ENCODE results near the gene FIGN.

FIGN gene

DNA sequence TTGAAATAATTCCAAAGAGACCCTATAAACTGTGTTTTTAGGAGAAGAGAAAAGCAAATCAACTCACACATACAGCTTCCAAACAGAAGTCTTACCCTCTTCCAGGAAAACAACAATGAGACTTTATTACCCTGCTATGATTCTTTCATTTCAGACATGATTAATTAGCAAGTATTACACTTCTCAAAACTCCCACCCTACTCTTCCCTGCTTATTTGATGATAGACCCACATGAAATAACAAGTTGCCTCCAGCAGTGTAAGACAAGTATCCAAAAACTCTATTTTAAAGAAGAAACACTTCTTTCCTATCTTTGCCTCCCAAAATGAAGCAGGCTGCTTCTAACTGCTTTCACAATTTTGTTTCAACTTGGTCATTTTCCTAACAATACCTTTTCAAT is 4.1 kb downstream of the FIGN start:
- H3K27me3 ChIP-seq (replicated peaks in 2 of 5; ENCODE audit: control insufficient read depth in 4 of 5, insufficient read depth in 5 of 5, low read length in 4 of 5) = peaks cover 9 to 44% (median 22%) of the 10 kb centered on the region in 5 experiments
- DNase-seq = no peak
- CTCF ChIA-PET = no interaction called here
- POLR2A ChIA-PET = no interaction called here
- peaks cover 4 to 14% (median 7%) of the 10 kb centered on the region in 4 experiments for H3K4me1 ChIP-seq (ENCODE audit: control extremely low read depth in 1 of 4, control insufficient read depth in 4 of 4, insufficient read depth in 4 of 4, low read length in 3 of 4)
- no peaks in the 10 kb centered on the region for H3K36me3 ChIP-seq (ENCODE audit: control insufficient read depth in 4 of 4, insufficient read depth in 4 of 4, low read length in 3 of 4)
- no peak overlapping the region for H3K4me3 ChIP-seq (ENCODE audit: control insufficient read depth in 1 of 7, extremely low read depth in 1 of 7, insufficient read depth in 4 of 7, low read depth in 2 of 7, low read length in 6 of 7)
- H3K9me3 ChIP-seq (ENCODE audit: control extremely low read depth in 1 of 5, control insufficient read depth in 4 of 5, insufficient read depth in 2 of 5, low read depth in 1 of 5, low read length in 4 of 5) = no peaks in the 10 kb centered on the region
- H3K27ac ChIP-seq (ENCODE audit: insufficient read depth in 1 of 2, low read depth in 1 of 2, low read length in 2 of 2, poor library complexity in 1 of 2, severe bottlenecking in 2 of 2) = no peak overlapping the region

DNA sequence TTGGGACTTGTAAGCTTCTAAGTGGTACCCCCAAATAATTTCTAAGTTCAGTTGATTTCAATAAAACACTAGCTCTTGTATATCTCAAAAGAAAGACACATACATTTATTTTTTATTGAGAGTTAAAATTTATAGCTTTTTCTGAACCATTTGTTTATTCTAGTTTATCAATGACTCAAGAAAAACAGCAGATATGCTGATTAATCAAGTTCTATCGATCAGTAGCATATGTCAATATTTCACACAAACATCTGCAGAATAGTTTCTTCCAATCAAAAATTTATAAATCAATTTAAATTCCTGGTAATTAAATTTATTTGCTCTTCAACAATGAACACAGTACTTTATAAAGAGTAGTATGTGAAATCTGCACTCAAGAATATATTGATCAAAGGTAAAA is 5.3 kb downstream of the FIGN start:
- ChIA-PET CTCF (no interaction called here), POLR2A (no interaction called here)
- H3K4me3 ChIP-seq (ENCODE audit: control insufficient read depth in 1 of 7, extremely low read depth in 1 of 7, insufficient read depth in 4 of 7, low read depth in 2 of 7, low read length in 6 of 7) = no peak overlapping the region
- no peaks in the 10 kb centered on the region for H3K9me3 ChIP-seq (ENCODE audit: control extremely low read depth in 1 of 5, control insufficient read depth in 4 of 5, insufficient read depth in 2 of 5, low read depth in 1 of 5, low read length in 4 of 5)
- no peak for DNase-seq
- peaks cover 6 to 33% (median 19%) of the 10 kb centered on the region in 5 experiments for H3K27me3 ChIP-seq (replicated peaks in 2 of 5; ENCODE audit: control insufficient read depth in 4 of 5, insufficient read depth in 5 of 5, low read length in 4 of 5)
- H3K27ac ChIP-seq (ENCODE audit: insufficient read depth in 1 of 2, low read depth in 1 of 2, low read length in 2 of 2, poor library complexity in 1 of 2, severe bottlenecking in 2 of 2) = no peak overlapping the region
- H3K4me1 ChIP-seq (ENCODE audit: control extremely low read depth in 1 of 4, control insufficient read depth in 4 of 4, insufficient read depth in 4 of 4, low read length in 3 of 4) = peaks cover 0 to 3% (median 1%) of the 10 kb centered on the region in 4 experiments
- no CpG with 5 or more reads among the region's 1 CpG for WGBS (ENCODE audit: insufficient coverage)
- H3K36me3 ChIP-seq (ENCODE audit: control insufficient read depth in 4 of 4, insufficient read depth in 4 of 4, low read length in 3 of 4) = no peaks in the 10 kb centered on the region

DNA sequence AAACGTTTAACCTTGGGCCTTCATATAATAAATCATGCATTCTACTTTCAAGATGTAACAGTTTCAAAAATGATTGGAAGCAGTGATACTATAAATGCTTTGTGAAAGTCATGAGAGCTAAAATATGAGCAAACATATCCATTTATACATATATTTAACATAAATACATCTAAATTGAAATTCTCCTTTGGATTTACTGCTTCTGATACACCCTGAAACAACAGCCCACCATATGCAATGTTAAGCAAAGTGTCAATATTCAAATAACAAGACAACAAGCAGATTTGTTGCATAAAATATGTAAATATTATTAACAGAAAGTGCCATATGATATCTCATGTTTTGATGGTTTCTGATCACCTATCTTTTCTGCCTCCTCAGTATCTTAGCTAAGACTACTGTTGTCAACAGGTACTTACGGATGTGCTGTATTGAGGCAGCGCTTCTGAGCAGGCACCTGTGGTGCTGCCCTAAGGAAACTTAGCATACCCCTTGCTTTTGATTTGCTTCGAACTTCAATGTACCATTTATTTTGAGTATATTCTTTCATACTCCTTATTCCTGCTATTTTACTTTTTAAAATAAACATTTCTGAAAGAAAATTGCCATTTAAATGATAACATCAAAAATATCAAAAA is 6.1 kb downstream of the FIGN start:
- POLR2A ChIA-PET = interaction anchor here (0.8 kb wide), 1 partner anchor 42 kb away, joined by 3 read pairs; no protein-coding TSS in a partner anchor
- DNase-seq = no peak
- H3K4me3 ChIP-seq (ENCODE audit: control insufficient read depth in 1 of 7, extremely low read depth in 1 of 7, insufficient read depth in 4 of 7, low read depth in 2 of 7, low read length in 6 of 7) = no peak overlapping the region
- no peak overlapping the region for H3K27ac ChIP-seq (ENCODE audit: insufficient read depth in 1 of 2, low read depth in 1 of 2, low read length in 2 of 2, poor library complexity in 1 of 2, severe bottlenecking in 2 of 2)
- H3K4me1 ChIP-seq (ENCODE audit: control extremely low read depth in 1 of 4, control insufficient read depth in 4 of 4, insufficient read depth in 4 of 4, low read length in 3 of 4) = no peaks in the 10 kb centered on the region
- H3K9me3 ChIP-seq (ENCODE audit: control extremely low read depth in 1 of 5, control insufficient read depth in 4 of 5, insufficient read depth in 2 of 5, low read depth in 1 of 5, low read length in 4 of 5) = no peaks in the 10 kb centered on the region
- peaks cover 6 to 24% (median 15%) of the 10 kb centered on the region in 5 experiments for H3K27me3 ChIP-seq (replicated peaks in 2 of 5; ENCODE audit: control insufficient read depth in 4 of 5, insufficient read depth in 5 of 5, low read length in 4 of 5)
- no peaks in the 10 kb centered on the region for H3K36me3 ChIP-seq (ENCODE audit: control insufficient read depth in 4 of 4, insufficient read depth in 4 of 4, low read length in 3 of 4)
- CTCF ChIA-PET = no interaction called here
- WGBS (ENCODE audit: insufficient coverage) = 87% methylated on average over 3 of the region's 4 CpGs

DNA sequence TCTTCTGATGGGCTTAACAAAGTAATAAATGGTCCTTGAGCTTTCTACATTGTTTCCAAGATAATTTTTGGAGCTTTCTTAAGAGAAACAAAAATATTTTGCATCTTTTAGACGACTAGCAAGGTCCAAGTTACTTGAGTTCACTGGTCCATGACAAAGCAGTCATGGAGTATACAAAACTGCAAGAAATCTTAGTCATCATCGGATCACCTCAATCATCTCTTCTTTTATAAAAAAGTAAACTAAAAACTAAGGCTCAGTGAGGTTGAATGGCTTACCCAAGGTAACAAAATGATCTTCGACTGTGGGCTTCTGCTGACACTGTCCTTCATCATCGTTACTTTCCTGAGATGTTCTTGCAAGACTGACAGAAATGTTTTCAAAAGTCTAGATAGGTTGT is 11.9 kb downstream of the FIGN start:
- Histone ChIP-seq H3K36me3 (ENCODE audit: control insufficient read depth in 4 of 4, insufficient read depth in 4 of 4, low read length in 3 of 4) (no peaks in the 10 kb centered on the region), H3K9me3 (ENCODE audit: control extremely low read depth in 1 of 5, control insufficient read depth in 4 of 5, insufficient read depth in 2 of 5, low read depth in 1 of 5, low read length in 4 of 5) (no peaks in the 10 kb centered on the region), H3K4me3 (ENCODE audit: control insufficient read depth in 1 of 7, extremely low read depth in 1 of 7, insufficient read depth in 4 of 7, low read depth in 2 of 7, low read length in 6 of 7) (no peak overlapping the region), H3K27me3 (replicated peaks in 2 of 5; ENCODE audit: control insufficient read depth in 4 of 5, insufficient read depth in 5 of 5, low read length in 4 of 5) (peaks cover 0 to 2% (median 0%) of the 10 kb centered on the region in 5 experiments), H3K27ac (ENCODE audit: insufficient read depth in 1 of 2, low read depth in 1 of 2, low read length in 2 of 2, poor library complexity in 1 of 2, severe bottlenecking in 2 of 2) (no peak overlapping the region), H3K4me1 (ENCODE audit: control extremely low read depth in 1 of 4, control insufficient read depth in 4 of 4, insufficient read depth in 4 of 4, low read length in 3 of 4) (no peaks in the 10 kb centered on the region)
- ChIA-PET POLR2A (no interaction called here), CTCF (no interaction called here)
- DNase-seq = no peak
- 95% methylated on average over 3 of the region's 4 CpGs for WGBS (ENCODE audit: insufficient coverage)

DNA sequence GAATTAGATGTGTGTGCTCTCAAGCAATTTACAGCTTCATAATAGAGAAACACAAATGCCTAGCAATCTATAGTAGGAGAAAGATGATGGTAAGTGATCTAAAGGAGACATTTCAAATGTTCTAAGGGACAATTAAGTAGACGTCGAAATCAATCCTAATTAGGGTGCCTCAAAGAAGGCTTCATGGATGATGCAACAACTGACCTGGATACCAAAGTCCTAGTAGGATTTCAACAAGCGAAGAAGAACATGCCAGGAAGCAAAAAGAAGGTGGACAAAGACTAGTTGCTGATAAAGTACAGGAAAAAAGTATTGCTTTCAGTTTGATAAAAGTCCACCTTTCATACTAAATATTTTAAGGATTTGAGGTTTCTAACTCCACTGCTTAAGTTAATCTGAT is 12.5 kb downstream of the FIGN start:
- Histone ChIP-seq H3K27me3 (replicated peaks in 2 of 5; ENCODE audit: control insufficient read depth in 4 of 5, insufficient read depth in 5 of 5, low read length in 4 of 5) (peaks cover 0 to 2% (median 0%) of the 10 kb centered on the region in 5 experiments), H3K27ac (ENCODE audit: insufficient read depth in 1 of 2, low read depth in 1 of 2, low read length in 2 of 2, poor library complexity in 1 of 2, severe bottlenecking in 2 of 2) (no peak overlapping the region), H3K9me3 (ENCODE audit: control extremely low read depth in 1 of 5, control insufficient read depth in 4 of 5, insufficient read depth in 2 of 5, low read depth in 1 of 5, low read length in 4 of 5) (no peaks in the 10 kb centered on the region), H3K4me3 (ENCODE audit: control insufficient read depth in 1 of 7, extremely low read depth in 1 of 7, insufficient read depth in 4 of 7, low read depth in 2 of 7, low read length in 6 of 7) (no peak overlapping the region), H3K4me1 (ENCODE audit: control extremely low read depth in 1 of 4, control insufficient read depth in 4 of 4, insufficient read depth in 4 of 4, low read length in 3 of 4) (no peaks in the 10 kb centered on the region), H3K36me3 (ENCODE audit: control insufficient read depth in 4 of 4, insufficient read depth in 4 of 4, low read length in 3 of 4) (no peaks in the 10 kb centered on the region)
- POLR2A ChIA-PET = no interaction called here
- CTCF ChIA-PET = no interaction called here
- WGBS (ENCODE audit: insufficient coverage) = 94% methylated on average over 2 of the region's 3 CpGs
- DNase-seq = no peak

DNA sequence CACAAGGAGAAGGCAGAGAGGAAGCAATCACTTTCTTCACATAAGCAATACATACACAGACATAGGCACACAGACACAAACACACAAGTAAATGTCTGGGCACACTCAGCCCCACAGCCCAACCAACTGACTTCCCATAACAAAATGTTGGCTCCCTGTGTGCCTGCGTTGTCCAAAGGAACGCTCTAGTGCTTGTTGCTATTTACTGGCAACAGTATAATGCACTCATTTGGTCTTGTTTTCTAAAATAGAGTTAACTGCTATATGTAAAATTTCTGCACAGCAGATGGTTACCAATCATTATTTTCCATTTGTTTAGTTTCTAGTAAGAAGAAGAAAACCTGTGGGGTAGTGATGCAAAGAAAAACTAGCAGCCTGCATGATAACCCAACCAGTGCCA is 16.5 kb downstream of the FIGN start:
- Histone ChIP-seq H3K4me1 (ENCODE audit: control extremely low read depth in 1 of 4, control insufficient read depth in 4 of 4, insufficient read depth in 4 of 4, low read length in 3 of 4) (no peaks in the 10 kb centered on the region), H3K27me3 (replicated peaks in 2 of 5; ENCODE audit: control insufficient read depth in 4 of 5, insufficient read depth in 5 of 5, low read length in 4 of 5) (peaks cover 0 to 3% (median 0%) of the 10 kb centered on the region in 5 experiments), H3K4me3 (ENCODE audit: control insufficient read depth in 1 of 7, extremely low read depth in 1 of 7, insufficient read depth in 4 of 7, low read depth in 2 of 7, low read length in 6 of 7) (no peak overlapping the region), H3K27ac (ENCODE audit: insufficient read depth in 1 of 2, low read depth in 1 of 2, low read length in 2 of 2, poor library complexity in 1 of 2, severe bottlenecking in 2 of 2) (no peak overlapping the region), H3K36me3 (ENCODE audit: control insufficient read depth in 4 of 4, insufficient read depth in 4 of 4, low read length in 3 of 4) (no peaks in the 10 kb centered on the region), H3K9me3 (ENCODE audit: control extremely low read depth in 1 of 5, control insufficient read depth in 4 of 5, insufficient read depth in 2 of 5, low read depth in 1 of 5, low read length in 4 of 5) (no peaks in the 10 kb centered on the region)
- ChIA-PET POLR2A (no interaction called here), CTCF (no interaction called here)
- no peak for DNase-seq
- WGBS (ENCODE audit: insufficient coverage) = no CpG with 5 or more reads among the region's 2 CpGs

DNA sequence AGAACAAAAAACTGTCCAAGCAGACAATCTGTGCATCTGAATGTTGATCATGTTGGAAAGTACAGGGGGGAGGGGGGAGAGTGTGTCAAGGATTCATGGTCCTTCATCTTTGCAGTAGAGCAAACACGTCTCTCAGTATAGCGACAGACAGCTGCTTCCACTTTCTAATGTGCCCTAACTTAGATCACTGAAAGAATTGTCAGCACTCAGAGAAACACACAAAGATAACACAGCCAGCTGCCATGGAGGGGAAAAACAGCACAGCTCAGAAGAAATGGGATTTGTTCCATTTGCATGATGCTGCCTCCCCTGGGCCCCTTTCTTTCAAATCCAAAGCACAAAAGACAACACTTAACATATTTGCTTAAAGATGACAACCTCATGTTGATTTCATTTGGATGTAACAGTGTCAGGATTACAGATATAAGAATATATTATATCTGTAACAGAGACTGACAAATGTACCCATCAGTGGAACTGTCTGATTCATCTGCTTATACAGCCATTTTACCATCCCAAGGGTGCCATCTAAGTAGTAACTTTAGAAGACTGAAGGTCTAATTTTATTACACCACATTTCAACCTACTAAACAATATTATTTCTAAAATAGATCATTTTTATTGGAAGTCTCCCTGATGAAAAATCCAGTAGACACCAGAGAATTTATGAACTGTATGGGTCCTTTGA is 17.7 kb downstream of the FIGN start:
- no peak for DNase-seq
- POLR2A ChIA-PET = no interaction called here
- H3K27ac ChIP-seq (ENCODE audit: insufficient read depth in 1 of 2, low read depth in 1 of 2, low read length in 2 of 2, poor library complexity in 1 of 2, severe bottlenecking in 2 of 2) = no peak overlapping the region
- CTCF ChIA-PET = no interaction called here
- H3K9me3 ChIP-seq (ENCODE audit: control extremely low read depth in 1 of 5, control insufficient read depth in 4 of 5, insufficient read depth in 2 of 5, low read depth in 1 of 5, low read length in 4 of 5) = no peaks in the 10 kb centered on the region
- no peak overlapping the region for H3K4me3 ChIP-seq (ENCODE audit: control insufficient read depth in 1 of 7, extremely low read depth in 1 of 7, insufficient read depth in 4 of 7, low read depth in 2 of 7, low read length in 6 of 7)
- peaks cover 0 to 5% (median 3%) of the 10 kb centered on the region in 5 experiments for H3K27me3 ChIP-seq (replicated peaks in 2 of 5; ENCODE audit: control insufficient read depth in 4 of 5, insufficient read depth in 5 of 5, low read length in 4 of 5)
- WGBS (ENCODE audit: insufficient coverage) = 100% methylated on average over 2 of the region's 2 CpGs
- H3K4me1 ChIP-seq (ENCODE audit: control extremely low read depth in 1 of 4, control insufficient read depth in 4 of 4, insufficient read depth in 4 of 4, low read length in 3 of 4) = no peaks in the 10 kb centered on the region
- no peaks in the 10 kb centered on the region for H3K36me3 ChIP-seq (ENCODE audit: control insufficient read depth in 4 of 4, insufficient read depth in 4 of 4, low read length in 3 of 4)
